ENCODE results near the gene S100A11.

- TF ChIP-seq CTCF (IDR thresholded peaks at IDR 0.05), result no peak
- TF ChIP-seq POLR2AphosphoS5 (IDR thresholded peaks at IDR 0.05; ENCODE audit: low read depth, low read length), result no peak
- TF ChIP-seq REST (IDR thresholded peaks at IDR 0.05; ENCODE audit: insufficient read depth in 1 of 2, low read depth in 2 of 2, low read length in 1 of 2), result no peak
- no peak for TF ChIP-seq TCF7L2 (IDR thresholded peaks at IDR 0.05; ENCODE audit: low read depth, low read length)
Observed at GRCh38 chr1:152023221-152023620, 13.6 kb downstream of the S100A11 start.
